Measurements from ENCODE around the gene APOBEC2. TPM values are rescaled to one million over a fixed set of nuclear protein-coding genes. Genes with fewer than 3 reads are reported as not detected.

The APOBEC2 gene
- polyA plus RNA-seq, 2 of the 4 experiments (the other 2 are of a cell fraction) = not detected

DNA sequence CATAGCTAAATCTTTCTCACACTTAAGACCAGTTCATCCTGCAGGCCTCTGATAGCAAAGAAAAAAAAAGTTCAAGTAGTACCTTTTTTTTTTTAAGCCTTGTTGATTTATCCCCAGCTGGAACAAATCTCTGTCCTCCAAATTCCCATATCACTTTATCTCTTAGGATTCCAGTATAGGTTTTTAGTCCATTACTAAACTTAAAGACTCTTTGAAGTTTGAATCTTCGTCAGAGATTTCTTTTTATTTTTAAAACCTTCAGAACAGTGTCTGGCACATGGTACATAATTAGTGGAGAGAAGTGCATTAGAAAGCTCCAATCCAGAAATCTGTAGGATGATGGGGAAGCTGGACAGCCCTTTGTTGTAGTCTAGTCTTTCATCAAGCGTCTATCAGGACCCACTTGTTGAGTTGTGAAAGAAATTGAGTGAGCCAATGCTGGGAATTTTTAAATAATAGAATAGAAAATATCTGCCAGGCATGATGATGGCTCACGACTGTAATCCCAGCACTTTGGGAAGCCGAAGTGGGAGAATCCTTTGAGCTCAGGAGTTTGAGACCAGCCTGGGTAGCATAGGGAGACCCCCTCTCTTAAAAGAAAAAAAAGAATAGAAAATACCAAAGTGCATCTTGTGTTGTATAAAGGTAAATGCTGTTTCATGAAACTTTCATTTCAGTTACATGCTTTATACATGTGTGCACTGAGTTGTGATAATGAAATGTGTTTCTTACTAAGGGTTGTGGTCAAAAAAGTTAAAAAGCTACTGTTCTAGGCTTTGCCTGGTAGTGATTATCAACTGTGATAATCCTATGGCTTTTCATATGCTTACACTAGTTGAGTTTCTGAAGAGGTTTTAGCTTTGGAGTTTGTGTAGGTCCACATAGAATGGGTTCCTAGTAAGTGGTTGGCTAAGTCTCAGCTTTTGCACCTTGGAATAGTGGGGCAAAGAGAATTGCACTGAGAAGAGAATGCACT is 22.9 kb downstream of the APOBEC2 start (continued):
- TF ChIP-seq HEYL (CRISPR knock-in tag; IDR thresholded peaks at IDR 0.05) = no peak
- TF ChIP-seq, protein P1, sequence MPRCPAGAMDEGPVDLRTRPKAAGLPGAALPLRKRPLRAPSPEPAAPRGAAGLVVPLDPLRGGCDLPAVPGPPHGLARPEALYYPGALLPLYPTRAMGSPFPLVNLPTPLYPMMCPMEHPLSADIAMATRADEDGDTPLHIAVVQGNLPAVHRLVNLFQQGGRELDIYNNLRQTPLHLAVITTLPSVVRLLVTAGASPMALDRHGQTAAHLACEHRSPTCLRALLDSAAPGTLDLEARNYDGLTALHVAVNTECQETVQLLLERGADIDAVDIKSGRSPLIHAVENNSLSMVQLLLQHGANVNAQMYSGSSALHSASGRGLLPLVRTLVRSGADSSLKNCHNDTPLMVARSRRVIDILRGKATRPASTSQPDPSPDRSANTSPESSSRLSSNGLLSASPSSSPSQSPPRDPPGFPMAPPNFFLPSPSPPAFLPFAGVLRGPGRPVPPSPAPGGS (IDR thresholded peaks at IDR 0.05) = no peak
- TF ChIP-seq RNF2 (IDR thresholded peaks at IDR 0.05; ENCODE audit: borderline replicate concordance, low read depth) = no peak

DNA sequence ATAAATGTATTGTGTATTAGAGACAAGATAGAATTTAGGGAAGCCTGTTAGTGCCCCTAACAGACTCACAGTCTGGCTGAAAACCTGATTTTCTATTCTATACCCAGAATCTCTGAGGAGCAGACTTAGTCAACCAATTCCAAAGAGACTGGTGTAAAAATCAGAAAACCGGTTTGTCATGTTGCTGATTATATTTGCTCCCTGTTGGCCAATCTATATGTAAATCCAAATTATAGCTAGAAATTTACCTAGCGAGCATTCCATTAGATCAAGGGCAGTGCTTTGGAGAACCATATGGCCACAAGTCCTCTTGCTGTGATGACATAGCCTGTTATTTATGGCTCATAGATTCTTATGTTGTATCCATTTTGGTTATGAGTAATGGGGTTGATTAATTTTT is 24.5 kb downstream of the APOBEC2 start:
- ATAC-seq (no peak), DNase-seq (ENCODE audit: low read depth in 1 of 2, low spot score in 1 of 2) (no peak), FAIRE-seq (no peak)
- Histone ChIP-seq H3K9me3 (no peaks in the 10 kb centered on the region), H3K27ac (no peak overlapping the region), H3K4me1 (peaks cover 16% of the 10 kb centered on the region; the same call in 2 of the 3 replicates), H3K4me2 (no peak overlapping the region), H3K4me3 (no peak overlapping the region)
- TF ChIP-seq HEYL (CRISPR knock-in tag; IDR thresholded peaks at IDR 0.05) (no peak), HOXB5 (CRISPR knock-in tag; IDR thresholded peaks at IDR 0.05) (no peak), ZC3H11A (IDR thresholded peaks at IDR 0.05) (no peak), MYC (IDR thresholded peaks at IDR 0.05; ENCODE audit: borderline replicate concordance, low read length) (no peak), JUN (IDR thresholded peaks at IDR 0.05) (no peak), CBX2 (IDR thresholded peaks at IDR 0.05; ENCODE audit: borderline replicate concordance, low read depth) (no peak), PHF8 (IDR thresholded peaks at IDR 0.05; ENCODE audit: borderline replicate concordance, low read depth) (no peak), NR3C1 (IDR thresholded peaks at IDR 0.05) (no peak), CHD2 (IDR thresholded peaks at IDR 0.05; ENCODE audit: low read length, partially characterized antibody) (no peak), EHF (CRISPR knock-in tag; IDR thresholded peaks at IDR 0.05) (no peak), KDM5A (IDR thresholded peaks at IDR 0.05) (no peak), ZNF302 (CRISPR knock-in tag; IDR thresholded peaks at IDR 0.05) (no peak), POLR2A (IDR thresholded peaks at IDR 0.05; ENCODE audit: low read length) (no peak), ESRRA (IDR thresholded peaks at IDR 0.05; ENCODE audit: borderline replicate concordance, low read length) (no peak)
- TF ChIP-seq, protein P2, sequence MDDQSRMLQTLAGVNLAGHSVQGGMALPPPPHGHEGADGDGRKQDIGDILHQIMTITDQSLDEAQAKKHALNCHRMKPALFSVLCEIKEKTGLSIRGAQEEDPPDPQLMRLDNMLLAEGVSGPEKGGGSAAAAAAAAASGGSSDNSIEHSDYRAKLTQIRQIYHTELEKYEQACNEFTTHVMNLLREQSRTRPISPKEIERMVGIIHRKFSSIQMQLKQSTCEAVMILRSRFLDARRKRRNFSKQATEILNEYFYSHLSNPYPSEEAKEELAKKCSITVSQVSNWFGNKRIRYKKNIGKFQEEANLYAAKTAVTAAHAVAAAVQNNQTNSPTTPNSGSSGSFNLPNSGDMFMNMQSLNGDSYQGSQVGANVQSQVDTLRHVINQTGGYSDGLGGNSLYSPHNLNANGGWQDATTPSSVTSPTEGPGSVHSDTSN (IDR thresholded peaks at IDR 0.05) = no peak
- TF ChIP-seq, protein P3, sequence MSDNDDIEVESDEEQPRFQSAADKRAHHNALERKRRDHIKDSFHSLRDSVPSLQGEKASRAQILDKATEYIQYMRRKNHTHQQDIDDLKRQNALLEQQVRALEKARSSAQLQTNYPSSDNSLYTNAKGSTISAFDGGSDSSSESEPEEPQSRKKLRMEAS (IDR thresholded peaks at IDR 0.05) = no peak
- TF ChIP-seq, protein P4, sequence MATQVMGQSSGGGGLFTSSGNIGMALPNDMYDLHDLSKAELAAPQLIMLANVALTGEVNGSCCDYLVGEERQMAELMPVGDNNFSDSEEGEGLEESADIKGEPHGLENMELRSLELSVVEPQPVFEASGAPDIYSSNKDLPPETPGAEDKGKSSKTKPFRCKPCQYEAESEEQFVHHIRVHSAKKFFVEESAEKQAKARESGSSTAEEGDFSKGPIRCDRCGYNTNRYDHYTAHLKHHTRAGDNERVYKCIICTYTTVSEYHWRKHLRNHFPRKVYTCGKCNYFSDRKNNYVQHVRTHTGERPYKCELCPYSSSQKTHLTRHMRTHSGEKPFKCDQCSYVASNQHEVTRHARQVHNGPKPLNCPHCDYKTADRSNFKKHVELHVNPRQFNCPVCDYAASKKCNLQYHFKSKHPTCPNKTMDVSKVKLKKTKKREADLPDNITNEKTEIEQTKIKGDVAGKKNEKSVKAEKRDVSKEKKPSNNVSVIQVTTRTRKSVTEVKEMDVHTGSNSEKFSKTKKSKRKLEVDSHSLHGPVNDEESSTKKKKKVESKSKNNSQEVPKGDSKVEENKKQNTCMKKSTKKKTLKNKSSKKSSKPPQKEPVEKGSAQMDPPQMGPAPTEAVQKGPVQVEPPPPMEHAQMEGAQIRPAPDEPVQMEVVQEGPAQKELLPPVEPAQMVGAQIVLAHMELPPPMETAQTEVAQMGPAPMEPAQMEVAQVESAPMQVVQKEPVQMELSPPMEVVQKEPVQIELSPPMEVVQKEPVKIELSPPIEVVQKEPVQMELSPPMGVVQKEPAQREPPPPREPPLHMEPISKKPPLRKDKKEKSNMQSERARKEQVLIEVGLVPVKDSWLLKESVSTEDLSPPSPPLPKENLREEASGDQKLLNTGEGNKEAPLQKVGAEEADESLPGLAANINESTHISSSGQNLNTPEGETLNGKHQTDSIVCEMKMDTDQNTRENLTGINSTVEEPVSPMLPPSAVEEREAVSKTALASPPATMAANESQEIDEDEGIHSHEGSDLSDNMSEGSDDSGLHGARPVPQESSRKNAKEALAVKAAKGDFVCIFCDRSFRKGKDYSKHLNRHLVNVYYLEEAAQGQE (IDR thresholded peaks at IDR 0.05) = no peak
- TF ChIP-seq, protein P5, sequence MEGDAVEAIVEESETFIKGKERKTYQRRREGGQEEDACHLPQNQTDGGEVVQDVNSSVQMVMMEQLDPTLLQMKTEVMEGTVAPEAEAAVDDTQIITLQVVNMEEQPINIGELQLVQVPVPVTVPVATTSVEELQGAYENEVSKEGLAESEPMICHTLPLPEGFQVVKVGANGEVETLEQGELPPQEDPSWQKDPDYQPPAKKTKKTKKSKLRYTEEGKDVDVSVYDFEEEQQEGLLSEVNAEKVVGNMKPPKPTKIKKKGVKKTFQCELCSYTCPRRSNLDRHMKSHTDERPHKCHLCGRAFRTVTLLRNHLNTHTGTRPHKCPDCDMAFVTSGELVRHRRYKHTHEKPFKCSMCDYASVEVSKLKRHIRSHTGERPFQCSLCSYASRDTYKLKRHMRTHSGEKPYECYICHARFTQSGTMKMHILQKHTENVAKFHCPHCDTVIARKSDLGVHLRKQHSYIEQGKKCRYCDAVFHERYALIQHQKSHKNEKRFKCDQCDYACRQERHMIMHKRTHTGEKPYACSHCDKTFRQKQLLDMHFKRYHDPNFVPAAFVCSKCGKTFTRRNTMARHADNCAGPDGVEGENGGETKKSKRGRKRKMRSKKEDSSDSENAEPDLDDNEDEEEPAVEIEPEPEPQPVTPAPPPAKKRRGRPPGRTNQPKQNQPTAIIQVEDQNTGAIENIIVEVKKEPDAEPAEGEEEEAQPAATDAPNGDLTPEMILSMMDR (IDR thresholded peaks at IDR 0.05) = no peak
- POLR2A ChIA-PET = no interaction called here
- WGBS (ENCODE audit: missing lambda C conversion rate) = 90% methylated on average over 2 of the region's 2 CpGs
- CTCF ChIA-PET = no interaction called here
